ENCODE measurements around the gene SDHAF2. TPM values are rescaled to one million over a fixed set of nuclear protein-coding genes. Genes with fewer than 3 reads are reported as not detected.
A peak's percentile ranks its signal among the peaks of the same experiment; 100 is the strongest.

Gene SDHAF2
- total and polyA plus RNA-seq, 9 of the 15 experiments (the other 6 are each of a cell fraction or from before 2014, with no cell fraction given), result 21.2 to 144 (median 40.4) TPM

DNA sequence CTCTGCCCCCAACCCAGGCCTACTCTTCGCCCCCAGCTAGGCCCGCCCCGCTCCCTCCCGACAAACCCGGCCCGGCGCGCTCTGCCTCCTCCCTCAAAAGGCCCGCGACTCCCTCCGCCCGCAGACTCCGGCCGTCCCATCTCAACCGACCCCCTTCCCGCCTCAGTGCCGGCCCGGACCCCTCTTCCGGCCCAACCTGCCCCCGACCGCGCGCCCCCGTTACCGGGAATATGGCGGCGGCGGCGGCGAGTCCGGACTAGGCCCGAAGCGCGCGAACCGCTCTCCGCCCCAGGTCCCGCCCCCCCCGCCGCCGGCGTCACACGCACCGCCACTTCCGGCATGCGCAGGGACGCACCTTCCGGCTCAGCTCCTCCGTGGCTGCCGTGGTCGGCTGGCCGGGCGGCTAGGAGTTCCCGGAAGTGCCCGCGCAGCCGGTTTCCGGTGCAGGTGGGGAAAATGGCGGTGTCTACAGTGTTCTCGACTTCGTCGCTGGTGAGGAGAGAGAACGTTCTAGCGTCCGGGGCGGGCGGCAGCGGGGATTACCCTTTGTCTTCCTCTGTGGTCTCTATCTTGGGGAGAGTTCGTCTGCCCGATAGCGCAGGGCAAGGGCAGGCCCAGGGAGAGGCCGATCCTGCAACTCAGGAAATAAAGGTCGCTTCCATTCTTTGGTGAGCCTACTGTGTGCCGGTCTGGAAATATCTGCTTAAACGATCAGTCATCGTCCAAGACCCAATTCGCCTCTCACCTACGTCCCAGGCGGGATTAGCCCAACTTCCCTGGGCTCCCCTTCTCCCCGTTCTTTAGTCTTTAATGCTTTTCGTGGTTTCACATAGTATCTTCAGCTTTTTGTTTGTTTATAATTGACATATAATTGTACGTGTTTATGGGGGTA is at the start of gene SDHAF2, which contains the start of gene CPSF7 (continued):
- TF ChIP-seq RNF219 (CRISPR knock-in tag; IDR thresholded peaks at IDR 0.05) (no peak), FOXP4 (CRISPR knock-in tag; IDR thresholded peaks at IDR 0.05; ENCODE audit: borderline replicate concordance) (0 out of 2 replicates have a peak, but pooled peaks have one; percentile 50), ELF2 (CRISPR knock-in tag; IDR thresholded peaks at IDR 0.05) (peak; percentile 72; the same call in 1 of the 2 replicates), PHF8 (IDR thresholded peaks at IDR 0.05; ENCODE audit: borderline replicate concordance, low read length) (peak; percentile 98; the same call in 1 of the 2 replicates), MCM7 (IDR thresholded peaks at IDR 0.05) (no peak), GATA2 (CRISPR knock-in tag; IDR thresholded peaks at IDR 0.05) (peak; percentile 47; the same call in 1 of the 2 replicates), PRMT5 (CRISPR knock-in tag; IDR thresholded peaks at IDR 0.05) (0 out of 2 replicates have a peak, but pooled peaks have one; percentile 84), KDM5B (IDR thresholded peaks at IDR 0.05; ENCODE audit: insufficient replicate concordance, low read depth, low read length) (peak; percentile 78), ARID4B (CRISPR knock-in tag; IDR thresholded peaks at IDR 0.05) (no peak; the same call in 1 of the 2 replicates), PHTF2 (CRISPR knock-in tag; IDR thresholded peaks at IDR 0.05) (no peak), ZNF324 (CRISPR knock-in tag; IDR thresholded peaks at IDR 0.05) (no peak), RBM25 (IDR thresholded peaks at IDR 0.05; ENCODE audit: low read depth, low read length, severe bottlenecking) (no peak), LARP7 (IDR thresholded peaks at IDR 0.05) (peak; percentile 64; the same call in 1 of the 2 replicates), ZC3H11A (IDR thresholded peaks at IDR 0.05; ENCODE audit: low read depth, low read length) (no peak)
- TF ChIP-seq, protein P1, sequence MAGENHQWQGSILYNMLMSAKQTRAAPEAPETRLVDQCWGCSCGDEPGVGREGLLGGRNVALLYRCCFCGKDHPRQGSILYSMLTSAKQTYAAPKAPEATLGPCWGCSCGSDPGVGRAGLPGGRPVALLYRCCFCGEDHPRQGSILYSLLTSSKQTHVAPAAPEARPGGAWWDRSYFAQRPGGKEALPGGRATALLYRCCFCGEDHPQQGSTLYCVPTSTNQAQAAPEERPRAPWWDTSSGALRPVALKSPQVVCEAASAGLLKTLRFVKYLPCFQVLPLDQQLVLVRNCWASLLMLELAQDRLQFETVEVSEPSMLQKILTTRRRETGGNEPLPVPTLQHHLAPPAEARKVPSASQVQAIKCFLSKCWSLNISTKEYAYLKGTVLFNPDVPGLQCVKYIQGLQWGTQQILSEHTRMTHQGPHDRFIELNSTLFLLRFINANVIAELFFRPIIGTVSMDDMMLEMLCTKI (IDR thresholded peaks at IDR 0.05; ENCODE audit: partially characterized antibody), result no peak
